Stimulated activated CD8-positive, alpha-beta memory T cell treated with anti-CD3 and anti-CD28 coated beads, Interleukin-15, amount 100 ng/mL, for 48 hours (primary cell): ENCODE results near the gene CARD11.
A peak's percentile ranks its signal among the peaks of the same experiment; 100 is the strongest.

ENCODE experiments used
- DNase-seq, 2 donors: peaks; one replicate each; pipeline ENCODE4 v3.0.0-alpha.2; 2020; ENCODE audit warnings: low read depth in 2 of 2

The CARD11 gene

GRCh38 chr7:2906197-2906931 lies 137.3 kb downstream of the CARD11 start:
- no peak for DNase-seq

GRCh38 chr7:2905500-2905899 lies 138.2 kb downstream of the CARD11 start:
- no peak for DNase-seq

GRCh38 chr7:2905027-2905426 lies 138.6 kb downstream of the CARD11 start:
- DNase-seq = no peak

GRCh38 chr7:2904202-2904601 lies 139.5 kb downstream of the CARD11 start:
- no peak for DNase-seq

- no peak for DNase-seq
These were observed 139.9 kb downstream of the CARD11 start for GRCh38 chr7:2903682-2904162.

GRCh38 chr7:2897023-2897422 lies 146.6 kb downstream of the CARD11 start:
- no peak for DNase-seq

- DNase-seq = no peak
These were observed 147.5 kb downstream of the CARD11 start for GRCh38 chr7:2896131-2896530.

GRCh38 chr7:2894118-2894940 lies 149.3 kb downstream of the CARD11 start:
- peak; percentile 56 to 65 for DNase-seq

GRCh38 chr7:2893411-2893861 lies 150.2 kb downstream of the CARD11 start:
- peak in 1 of 2 donors; percentile 25 for DNase-seq

GRCh38 chr7:2892549-2892948 lies 151.1 kb downstream of the CARD11 start:
- DNase-seq = no peak

- no peak for DNase-seq
These were observed 155.9 kb downstream of the CARD11 start for GRCh38 chr7:2887816-2888215.

- peak in 1 of 2 donors; percentile 19 for DNase-seq
These were observed 156.8 kb downstream of the CARD11 start for GRCh38 chr7:2886900-2887299.

GRCh38 chr7:2886391-2886790 lies 157.3 kb downstream of the CARD11 start:
- no peak for DNase-seq

GRCh38 chr7:2884161-2884560 lies 159.5 kb downstream of the CARD11 start:
- no peak for DNase-seq

GRCh38 chr7:2883101-2883500 lies 160.6 kb downstream of the CARD11 start:
- DNase-seq = no peak

GRCh38 chr7:2882111-2882510 lies 161.6 kb downstream of the CARD11 start:
- no peak for DNase-seq

GRCh38 chr7:2880874-2881533 lies 162.7 kb downstream of the CARD11 start:
- DNase-seq = no peak

- no peak for DNase-seq
These were observed 163.6 kb downstream of the CARD11 start for GRCh38 chr7:2880051-2880450.

- no peak for DNase-seq
These were observed 164.3 kb downstream of the CARD11 start for GRCh38 chr7:2879354-2879753.

GRCh38 chr7:2878306-2878705 lies 165.4 kb downstream of the CARD11 start:
- no peak for DNase-seq

GRCh38 chr7:2876031-2876731 lies 167.5 kb downstream of the CARD11 start:
- no peak for DNase-seq
